Cardiac muscle cell (in vitro differentiated cells and primary cell): ENCODE results near the gene COL10A1. TPM values are rescaled to one million over a fixed set of nuclear protein-coding genes. Genes with fewer than 3 reads are reported as not detected.

Experiments
- DNase-seq, 2 donors: peaks; one replicate each; pipeline versions ENCODE4 v3.0.0 to v3.0.0-alpha.2; 2010 to 2017; ENCODE audit warnings: low read depth in 1 of 2, low spot score in 1 of 2
- H3K27ac ChIP-seq: fragments of 200-600 bp; sonication (generic); 2 replicates; pipeline ENCODE4 v1.5.1; 2016
- H3K27me3 ChIP-seq: fragments of 200-600 bp; sonication (generic); 2 replicates; pipeline ENCODE4 v1.6.0; 2016; ENCODE audit warnings: control low read depth
- H3K36me3 ChIP-seq: fragments of 200-600 bp; sonication (generic); 2 replicates; pipeline ENCODE4 v1.5.1; 2016; ENCODE audit warnings: control low read depth
- H3K4me1 ChIP-seq: fragments of 200-600 bp; sonication (generic); 2 replicates; pipeline ENCODE4 v1.8.1; 2017; ENCODE audit warnings: low read depth, mild to moderate bottlenecking, mixed run types
- H3K4me3 ChIP-seq: fragments of 200-600 bp; sonication (generic); 2 replicates; pipeline ENCODE4 v1.5.1; 2016; ENCODE audit warnings: mild to moderate bottlenecking
- H3K9me3 ChIP-seq: fragments of 200-600 bp; sonication (generic); 2 replicates; pipeline ENCODE4 v1.5.1; 2017; ENCODE audit warnings: low read depth, mild to moderate bottlenecking, control low read depth
- CTCF ChIP-seq: IDR thresholded peaks from 2 replicates; pipeline ENCODE4 v1.5.1; 2012; ENCODE audit warnings: low read depth, mild to moderate bottlenecking, low read length
- polyA plus RNA-seq: library from polyadenylated mRNA; unstranded; fragments of >200 nt; fragmentation: Nextera tagmentation; extraction: Ambion mirVana; gene quantifications from 2 replicates; pipeline ENCODE4 v1.2.1, GENCODE V29; 2016
- total RNA-seq: library from RNA; depleted of rRNA; stranded (reverse); fragments of >200 nt; gene quantifications from 2 replicates; pipeline ENCODE4 v1.2.3, GENCODE V29; 2016

The COL10A1 gene
- total and polyA plus RNA-seq, 2 experiments from 2014 or later: 0.13 TPM; not detected in 1

DNA sequence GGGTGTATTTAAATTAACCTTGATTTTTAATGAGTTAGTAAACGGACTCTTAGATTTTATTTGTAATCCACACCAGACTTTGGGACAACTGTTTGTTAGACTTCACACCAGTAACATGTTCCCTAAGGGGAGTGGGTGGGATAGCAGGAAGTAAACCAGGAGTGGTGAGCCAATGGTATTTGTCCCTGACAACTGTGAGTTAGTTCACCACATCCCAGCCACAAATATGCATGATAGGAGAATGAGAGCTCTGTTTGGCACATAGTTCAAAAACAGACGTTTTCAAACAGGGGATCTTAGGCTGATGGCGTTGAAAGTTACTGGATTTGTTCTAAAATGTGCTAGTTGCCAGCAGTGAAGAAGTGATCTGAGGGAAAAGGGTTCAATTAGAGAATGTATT is 18.7 kb upstream of the COL10A1 start:
- TF ChIP-seq CTCF: no peak
- no peaks in the 10 kb centered on the region for H3K27me3 ChIP-seq

GRCh38 chr6:116139917-116140316 is 14.0 kb upstream of the COL10A1 start:
- Histone ChIP-seq H3K9me3 (no peaks in the 10 kb centered on the region), H3K27me3 (no peaks in the 10 kb centered on the region), H3K4me3 (no peak overlapping the region), H3K4me1 (peaks cover 10% of the 10 kb centered on the region), H3K27ac (no peak overlapping the region), H3K36me3 (no peaks in the 10 kb centered on the region)
- TF ChIP-seq CTCF: no peak
- peak in 1 of 2 donors; percentile 15 for DNase-seq

More for the DNA sequence above, 18.7 kb upstream of the COL10A1 start:
- Histone ChIP-seq H3K4me1 (peaks cover 23% of the 10 kb centered on the region), H3K36me3 (no peaks in the 10 kb centered on the region), H3K4me3 (no peak overlapping the region), H3K27ac (no peak overlapping the region), H3K9me3 (no peaks in the 10 kb centered on the region)
- DNase-seq: peak in 1 of 2 donors; percentile 92

- no peaks in the 10 kb centered on the region for H3K4me1 ChIP-seq
- H3K27me3 ChIP-seq: no peaks in the 10 kb centered on the region
- no peak for TF ChIP-seq CTCF
- peak in 1 of 2 donors; percentile 49 for DNase-seq
- no peaks in the 10 kb centered on the region for H3K9me3 ChIP-seq
- no peaks in the 10 kb centered on the region for H3K36me3 ChIP-seq
- H3K27ac ChIP-seq: no peak overlapping the region
- no peak overlapping the region for H3K4me3 ChIP-seq
Measured at GRCh38 chr6:116136933-116137340, 11.0 kb upstream of the COL10A1 start.

- no peak for TF ChIP-seq CTCF
- H3K4me1 ChIP-seq: no peaks in the 10 kb centered on the region
- H3K27ac ChIP-seq: no peak overlapping the region
- DNase-seq: no peak
- H3K27me3 ChIP-seq: no peaks in the 10 kb centered on the region
- no peaks in the 10 kb centered on the region for H3K36me3 ChIP-seq
- H3K9me3 ChIP-seq: no peaks in the 10 kb centered on the region
- no peak overlapping the region for H3K4me3 ChIP-seq
Measured at GRCh38 chr6:116136373-116136772, 10.4 kb upstream of the COL10A1 start.

GRCh38 chr6:116133453-116133852 is 7.5 kb upstream of the COL10A1 start:
- Histone ChIP-seq H3K27me3 (no peaks in the 10 kb centered on the region), H3K4me1 (no peaks in the 10 kb centered on the region), H3K27ac (no peak overlapping the region), H3K4me3 (no peak overlapping the region), H3K36me3 (no peaks in the 10 kb centered on the region), H3K9me3 (no peaks in the 10 kb centered on the region)
- no peak for TF ChIP-seq CTCF
- no peak for DNase-seq
